ENCODE results near the gene PEX5.

GRCh38 chr12:7158781-7159609 lies 30.5 kb upstream of the PEX5 start:
- TF ChIP-seq CTCF (IDR thresholded peaks at IDR 0.05), result no peak
- no peak for TF ChIP-seq EP300 (IDR thresholded peaks at IDR 0.05)

Measured in upper lobe of left lung (tissue), 4 donors.